Measurements from ENCODE around the gene DNAJC5. TPM values are rescaled to one million over a fixed set of nuclear protein-coding genes. Genes with fewer than 3 reads are reported as not detected.

Gene DNAJC5
- total RNA-seq, 1 experiment from 2014 or later, result 45.0 TPM

- BruUV-seq (replicated peaks), result no TSS peak
- H3K27ac Mint-ChIP-seq (ENCODE audit: low read depth, unreplicated experiment), result peak overlapping the region; percentile 59
- no peaks in the 10 kb centered on the region for H3K9me3 Mint-ChIP-seq (ENCODE audit: unreplicated experiment)
These were observed 37.0 kb upstream of the DNAJC5 start for GRCh38 chr20:63857764-63858392.

GRCh38 chr20:63858393-63859165 is 36.3 kb upstream of the DNAJC5 start:
- H3K27ac Mint-ChIP-seq (ENCODE audit: low read depth, unreplicated experiment), result peak overlapping the region; percentile 59
- no peaks in the 10 kb centered on the region for H3K9me3 Mint-ChIP-seq (ENCODE audit: unreplicated experiment)
- intact Hi-C loops (cut with micrococcal nuclease), result no loop called here
- no TSS peak for BruUV-seq (replicated peaks)
- ChIA-PET CTCF (no interaction called here), POLR2A (no interaction called here)
- no peak for TF ChIP-seq CTCF (IDR thresholded peaks at IDR 0.05; ENCODE audit: unreplicated experiment)
- H3K27me3 Mint-ChIP-seq (ENCODE audit: insufficient read depth, unreplicated experiment), result no peaks in the 10 kb centered on the region
- H3K4me1 Mint-ChIP-seq (ENCODE audit: insufficient read depth, unreplicated experiment), result peaks cover 6% of the 10 kb centered on the region
- H3K36me3 Mint-ChIP-seq (ENCODE audit: insufficient read depth, unreplicated experiment), result peaks cover 23% of the 10 kb centered on the region
- no peak for DNase-seq (ENCODE audit: unreplicated experiment)
- no peak overlapping the region for H3K4me3 Mint-ChIP-seq (ENCODE audit: unreplicated experiment)

More at GRCh38 chr20:63857764-63858392, 37.0 kb upstream of the DNAJC5 start:
- Mint-ChIP-seq H3K4me3 (ENCODE audit: unreplicated experiment) (no peak overlapping the region), H3K4me1 (ENCODE audit: insufficient read depth, unreplicated experiment) (no peaks in the 10 kb centered on the region), H3K36me3 (ENCODE audit: insufficient read depth, unreplicated experiment) (peaks cover 19% of the 10 kb centered on the region), H3K27me3 (ENCODE audit: insufficient read depth, unreplicated experiment) (no peaks in the 10 kb centered on the region)
- intact Hi-C loops (cut with micrococcal nuclease), result no loop called here
- ChIA-PET POLR2A (no interaction called here), CTCF (interaction anchor here (0.6 to 0.8 kb wide), 3 partner anchors 72 to 338 kb away, joined by 3 to 5 read pairs (median 3); no protein-coding TSS in a partner anchor)
- no peak for TF ChIP-seq CTCF (IDR thresholded peaks at IDR 0.05; ENCODE audit: unreplicated experiment)
- DNase-seq (ENCODE audit: unreplicated experiment), result no peak

DNA sequence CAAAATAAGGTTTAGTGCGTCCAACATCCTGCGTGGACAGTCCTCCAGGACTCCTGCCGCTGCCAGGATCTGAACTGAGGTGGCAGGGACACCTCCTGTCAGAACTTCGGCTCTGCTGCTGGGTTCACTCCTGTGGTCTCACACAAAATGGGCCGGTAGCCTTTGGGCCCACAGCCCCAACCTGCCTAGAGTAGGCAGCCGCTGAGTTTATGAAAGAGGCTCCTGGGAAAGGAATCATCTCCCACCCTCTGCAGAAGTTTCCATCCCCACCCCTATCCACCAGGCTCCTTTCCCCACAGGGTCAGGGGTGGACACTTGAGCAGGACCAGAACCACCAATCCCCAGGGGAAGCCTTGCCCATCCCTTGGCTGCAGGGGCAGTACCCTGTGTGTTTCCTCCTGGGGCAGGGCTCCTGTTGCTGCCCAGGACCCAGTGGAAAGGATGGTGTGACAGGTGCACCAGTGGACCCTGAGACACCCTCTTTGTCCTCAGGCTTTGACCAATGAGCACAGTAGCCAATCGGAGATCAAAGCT is 35.7 kb upstream of the DNAJC5 start:
- H3K27me3 Mint-ChIP-seq (ENCODE audit: insufficient read depth, unreplicated experiment), result no peaks in the 10 kb centered on the region
- no peaks in the 10 kb centered on the region for H3K9me3 Mint-ChIP-seq (ENCODE audit: unreplicated experiment)
- no TSS peak for BruUV-seq (replicated peaks)
- CTCF ChIA-PET, result no interaction called here
- H3K36me3 Mint-ChIP-seq (ENCODE audit: insufficient read depth, unreplicated experiment), result peaks cover 24% of the 10 kb centered on the region
- POLR2A ChIA-PET, result interaction anchor here (0.7 kb wide), 1 partner anchor 185 kb away, joined by 3 read pairs; no protein-coding TSS in a partner anchor
- intact Hi-C loops (cut with micrococcal nuclease), result no loop called here
- H3K4me1 Mint-ChIP-seq (ENCODE audit: insufficient read depth, unreplicated experiment), result peaks cover 9% of the 10 kb centered on the region
- H3K4me3 Mint-ChIP-seq (ENCODE audit: unreplicated experiment), result no peak overlapping the region
- DNase-seq (ENCODE audit: unreplicated experiment), result no peak
- TF ChIP-seq CTCF (IDR thresholded peaks at IDR 0.05; ENCODE audit: unreplicated experiment), result no peak
- no peak overlapping the region for H3K27ac Mint-ChIP-seq (ENCODE audit: low read depth, unreplicated experiment)

DNA sequence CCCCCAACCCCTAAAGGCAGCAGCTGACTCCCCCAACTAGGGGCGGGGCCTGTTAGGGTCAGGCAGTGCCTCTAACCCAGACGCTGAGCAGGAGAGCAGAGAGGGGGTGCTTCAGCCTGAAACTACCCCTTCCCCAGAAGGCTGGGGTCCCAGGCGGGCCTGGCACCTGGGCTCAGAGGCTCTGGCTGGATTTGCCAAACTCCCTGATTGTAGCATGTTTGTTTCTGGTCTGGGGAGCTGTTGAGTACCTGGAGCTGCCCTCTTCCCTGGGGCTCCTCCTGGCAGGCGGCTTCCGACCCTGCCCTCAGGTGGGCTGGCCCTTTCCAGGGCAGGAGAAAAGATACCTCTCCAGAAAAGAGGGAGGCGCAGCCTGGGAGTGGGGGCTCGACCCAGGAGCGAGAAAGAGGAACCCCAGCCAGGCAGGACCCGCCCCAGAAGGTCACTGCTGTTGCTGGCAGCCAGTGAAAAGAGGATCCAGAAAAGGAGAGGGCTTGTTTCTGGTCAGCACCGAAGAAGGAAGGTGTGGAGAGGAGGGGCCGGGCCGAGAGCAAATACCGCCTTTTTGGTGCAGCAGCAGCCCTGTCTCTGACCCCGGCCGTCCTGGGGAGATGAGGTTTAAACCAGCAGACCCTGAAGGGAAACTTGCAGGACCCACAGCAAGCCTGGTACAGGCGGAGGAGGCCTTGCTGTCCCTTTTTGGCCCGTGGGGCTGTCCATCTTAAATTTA is 34.4 kb upstream of the DNAJC5 start:
- DNase-seq (ENCODE audit: unreplicated experiment), result no peak
- TF ChIP-seq CTCF (IDR thresholded peaks at IDR 0.05; ENCODE audit: unreplicated experiment), result no peak
- Mint-ChIP-seq H3K4me3 (ENCODE audit: unreplicated experiment) (no peak overlapping the region), H3K9me3 (ENCODE audit: unreplicated experiment) (no peaks in the 10 kb centered on the region), H3K27me3 (ENCODE audit: insufficient read depth, unreplicated experiment) (no peaks in the 10 kb centered on the region), H3K4me1 (ENCODE audit: insufficient read depth, unreplicated experiment) (peaks cover 9% of the 10 kb centered on the region), H3K27ac (ENCODE audit: low read depth, unreplicated experiment) (no peak overlapping the region), H3K36me3 (ENCODE audit: insufficient read depth, unreplicated experiment) (peaks cover 33% of the 10 kb centered on the region)
- intact Hi-C loops (cut with micrococcal nuclease), result no loop called here
- CTCF ChIA-PET, result no interaction called here
- no TSS peak for BruUV-seq (replicated peaks)
- POLR2A ChIA-PET, result no interaction called here

Measured in MCF 10A (cell line).